ENCODE results near the gene EPHA1. TPM values are rescaled to one million over a fixed set of nuclear protein-coding genes. Genes with fewer than 3 reads are reported as not detected.

Gene EPHA1
- total and polyA plus RNA-seq, 4 donors, result 10.3 to 21.0 (median 11.3) TPM

DNA sequence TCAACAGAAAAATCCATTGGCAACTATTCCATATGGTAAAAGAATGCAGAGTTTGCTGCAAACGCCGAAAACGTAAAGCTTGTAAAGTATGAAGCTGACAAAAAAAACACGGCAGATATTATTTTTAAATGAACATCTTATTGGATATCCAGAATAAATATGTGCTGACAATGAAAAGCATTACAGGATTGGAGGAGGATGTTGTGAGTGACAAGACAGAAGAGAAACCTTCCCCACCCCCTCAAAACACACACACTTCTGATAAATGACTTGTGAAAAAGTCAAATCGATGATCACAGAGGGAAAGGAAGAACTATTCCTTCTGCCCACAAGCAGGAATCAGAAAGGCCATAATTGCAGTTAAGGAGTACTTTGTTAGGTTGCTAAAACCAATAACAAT is 60.7 kb downstream of the EPHA1 start:
- Histone ChIP-seq H3K4me1 (ENCODE audit: control insufficient read depth in 4 of 4, insufficient read depth in 4 of 4, low read length in 3 of 4) (peaks cover 6 to 9% (median 8%) of the 10 kb centered on the region in 4 donors), H3K36me3 (ENCODE audit: control insufficient read depth in 4 of 4, insufficient read depth in 3 of 4, low read depth in 1 of 4, low read length in 3 of 4) (no peaks in the 10 kb centered on the region), H3K4me3 (ENCODE audit: low read depth in 1 of 3, low read length in 3 of 3) (no peak overlapping the region), H3K27me3 (ENCODE audit: control insufficient read depth in 4 of 4, insufficient read depth in 4 of 4, low read length in 3 of 4) (no peaks in the 10 kb centered on the region), H3K27ac (ENCODE audit: low read depth in 1 of 2, low read length in 2 of 2) (no peak overlapping the region), H3K9ac (ENCODE audit: low read depth in 1 of 2, low read length in 2 of 2) (no peak overlapping the region), H3K9me3 (ENCODE audit: control insufficient read depth in 4 of 4, low read length in 3 of 4) (no peaks in the 10 kb centered on the region)
- WGBS, result 71% methylated on average over 5 of the region's 5 CpGs
- no peak for DNase-seq (ENCODE audit: low spot score)
- TF ChIP-seq ZBTB33 (IDR thresholded peaks at IDR 0.05), result no peak
- no peak for TF ChIP-seq HNF4G (IDR thresholded peaks at IDR 0.05)
- TF ChIP-seq SP1 (IDR thresholded peaks at IDR 0.05), result no peak
- no peak for TF ChIP-seq TAF1 (conservative IDR thresholded peaks at IDR 0.05)
- TF ChIP-seq RAD21 (IDR thresholded peaks at IDR 0.05), result no peak
- TF ChIP-seq NR2F2 (IDR thresholded peaks at IDR 0.05), result no peak
- no peak for TF ChIP-seq FOXA2 (IDR thresholded peaks at IDR 0.05)
- TF ChIP-seq RXRA (IDR thresholded peaks at IDR 0.05), result no peak
- no peak for TF ChIP-seq HNF4A (conservative IDR thresholded peaks at IDR 0.05)
- no peak for TF ChIP-seq JUND (IDR thresholded peaks at IDR 0.05)
- TF ChIP-seq, protein P1, sequence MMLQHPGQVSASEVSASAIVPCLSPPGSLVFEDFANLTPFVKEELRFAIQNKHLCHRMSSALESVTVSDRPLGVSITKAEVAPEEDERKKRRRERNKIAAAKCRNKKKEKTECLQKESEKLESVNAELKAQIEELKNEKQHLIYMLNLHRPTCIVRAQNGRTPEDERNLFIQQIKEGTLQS (IDR thresholded peaks at IDR 0.05), result no peak
- TF ChIP-seq, protein P2, sequence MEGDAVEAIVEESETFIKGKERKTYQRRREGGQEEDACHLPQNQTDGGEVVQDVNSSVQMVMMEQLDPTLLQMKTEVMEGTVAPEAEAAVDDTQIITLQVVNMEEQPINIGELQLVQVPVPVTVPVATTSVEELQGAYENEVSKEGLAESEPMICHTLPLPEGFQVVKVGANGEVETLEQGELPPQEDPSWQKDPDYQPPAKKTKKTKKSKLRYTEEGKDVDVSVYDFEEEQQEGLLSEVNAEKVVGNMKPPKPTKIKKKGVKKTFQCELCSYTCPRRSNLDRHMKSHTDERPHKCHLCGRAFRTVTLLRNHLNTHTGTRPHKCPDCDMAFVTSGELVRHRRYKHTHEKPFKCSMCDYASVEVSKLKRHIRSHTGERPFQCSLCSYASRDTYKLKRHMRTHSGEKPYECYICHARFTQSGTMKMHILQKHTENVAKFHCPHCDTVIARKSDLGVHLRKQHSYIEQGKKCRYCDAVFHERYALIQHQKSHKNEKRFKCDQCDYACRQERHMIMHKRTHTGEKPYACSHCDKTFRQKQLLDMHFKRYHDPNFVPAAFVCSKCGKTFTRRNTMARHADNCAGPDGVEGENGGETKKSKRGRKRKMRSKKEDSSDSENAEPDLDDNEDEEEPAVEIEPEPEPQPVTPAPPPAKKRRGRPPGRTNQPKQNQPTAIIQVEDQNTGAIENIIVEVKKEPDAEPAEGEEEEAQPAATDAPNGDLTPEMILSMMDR (IDR thresholded peaks at IDR 0.05; ENCODE audit: low read depth, low read length, missing input control), result no peak
- TF ChIP-seq, protein P3, sequence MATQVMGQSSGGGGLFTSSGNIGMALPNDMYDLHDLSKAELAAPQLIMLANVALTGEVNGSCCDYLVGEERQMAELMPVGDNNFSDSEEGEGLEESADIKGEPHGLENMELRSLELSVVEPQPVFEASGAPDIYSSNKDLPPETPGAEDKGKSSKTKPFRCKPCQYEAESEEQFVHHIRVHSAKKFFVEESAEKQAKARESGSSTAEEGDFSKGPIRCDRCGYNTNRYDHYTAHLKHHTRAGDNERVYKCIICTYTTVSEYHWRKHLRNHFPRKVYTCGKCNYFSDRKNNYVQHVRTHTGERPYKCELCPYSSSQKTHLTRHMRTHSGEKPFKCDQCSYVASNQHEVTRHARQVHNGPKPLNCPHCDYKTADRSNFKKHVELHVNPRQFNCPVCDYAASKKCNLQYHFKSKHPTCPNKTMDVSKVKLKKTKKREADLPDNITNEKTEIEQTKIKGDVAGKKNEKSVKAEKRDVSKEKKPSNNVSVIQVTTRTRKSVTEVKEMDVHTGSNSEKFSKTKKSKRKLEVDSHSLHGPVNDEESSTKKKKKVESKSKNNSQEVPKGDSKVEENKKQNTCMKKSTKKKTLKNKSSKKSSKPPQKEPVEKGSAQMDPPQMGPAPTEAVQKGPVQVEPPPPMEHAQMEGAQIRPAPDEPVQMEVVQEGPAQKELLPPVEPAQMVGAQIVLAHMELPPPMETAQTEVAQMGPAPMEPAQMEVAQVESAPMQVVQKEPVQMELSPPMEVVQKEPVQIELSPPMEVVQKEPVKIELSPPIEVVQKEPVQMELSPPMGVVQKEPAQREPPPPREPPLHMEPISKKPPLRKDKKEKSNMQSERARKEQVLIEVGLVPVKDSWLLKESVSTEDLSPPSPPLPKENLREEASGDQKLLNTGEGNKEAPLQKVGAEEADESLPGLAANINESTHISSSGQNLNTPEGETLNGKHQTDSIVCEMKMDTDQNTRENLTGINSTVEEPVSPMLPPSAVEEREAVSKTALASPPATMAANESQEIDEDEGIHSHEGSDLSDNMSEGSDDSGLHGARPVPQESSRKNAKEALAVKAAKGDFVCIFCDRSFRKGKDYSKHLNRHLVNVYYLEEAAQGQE (IDR thresholded peaks at IDR 0.05), result no peak
- TF ChIP-seq YY1 (IDR thresholded peaks at IDR 0.05), result no peak

GRCh38 chr7:143346018-143346417 is 62.6 kb downstream of the EPHA1 start:
- DNase-seq (ENCODE audit: low spot score), result no peak
- WGBS, result 88% methylated on average over 4 of the region's 4 CpGs
- TF ChIP-seq SP1 (IDR thresholded peaks at IDR 0.05) (no peak), RXRA (IDR thresholded peaks at IDR 0.05) (no peak), ZBTB33 (IDR thresholded peaks at IDR 0.05) (no peak), HNF4A (conservative IDR thresholded peaks at IDR 0.05) (no peak), YY1 (IDR thresholded peaks at IDR 0.05) (no peak), NR2F2 (IDR thresholded peaks at IDR 0.05) (no peak), FOXA2 (IDR thresholded peaks at IDR 0.05) (no peak)
- TF ChIP-seq, protein P3 (IDR thresholded peaks at IDR 0.05), result no peak
- TF ChIP-seq, protein P2 (IDR thresholded peaks at IDR 0.05; ENCODE audit: low read depth, low read length, missing input control), result no peak

More at GRCh38 chr7:143346018-143346417, 62.6 kb downstream of the EPHA1 start:
- Histone ChIP-seq H3K27ac (ENCODE audit: low read depth in 1 of 2, low read length in 2 of 2) (no peak overlapping the region), H3K4me1 (ENCODE audit: control insufficient read depth in 4 of 4, insufficient read depth in 4 of 4, low read length in 3 of 4) (no peaks in the 10 kb centered on the region), H3K4me3 (ENCODE audit: low read depth in 1 of 3, low read length in 3 of 3) (no peak overlapping the region), H3K36me3 (ENCODE audit: control insufficient read depth in 4 of 4, insufficient read depth in 3 of 4, low read depth in 1 of 4, low read length in 3 of 4) (no peaks in the 10 kb centered on the region), H3K27me3 (ENCODE audit: control insufficient read depth in 4 of 4, insufficient read depth in 4 of 4, low read length in 3 of 4) (no peaks in the 10 kb centered on the region), H3K9me3 (ENCODE audit: control insufficient read depth in 4 of 4, low read length in 3 of 4) (no peaks in the 10 kb centered on the region), H3K9ac (ENCODE audit: low read depth in 1 of 2, low read length in 2 of 2) (no peak overlapping the region)
